Measurements from ENCODE around the gene ORC3. TPM values are rescaled to one million over a fixed set of nuclear protein-coding genes. Genes with fewer than 3 reads are reported as not detected.

ORC3 gene
- total RNA-seq: 10 to 100 TPM; 20.7 to 30.3 (median 24.5) TPM

- TF ChIP-seq CTCF (IDR thresholded peaks at IDR 0.05; ENCODE audit: low read depth): no peak
These were observed at the start of gene ORC3, which contains the start of gene RARS2 for GRCh38 chr6:87589693-87590416. Gene ORC3, plus strand, starts transcription at chr6:87590135. Its CDS starts 34 bp downstream, at chr6:87590169. Gene RARS2, minus strand, starts transcription at chr6:87589987. Its CDS starts 30 bp downstream, at chr6:87589957.

- no peak for TF ChIP-seq CTCF (IDR thresholded peaks at IDR 0.05; ENCODE audit: low read depth)
These were observed 49.4 kb upstream of the ORC3 start for GRCh38 chr6:87540539-87540938.

GRCh38 chr6:87541041-87541440 lies 48.9 kb upstream of the ORC3 start:
- no peak for TF ChIP-seq CTCF (IDR thresholded peaks at IDR 0.05; ENCODE audit: low read depth)

- TF ChIP-seq CTCF (IDR thresholded peaks at IDR 0.05; ENCODE audit: low read depth): no peak
These were observed 48.2 kb upstream of the ORC3 start for GRCh38 chr6:87541744-87542143.

- TF ChIP-seq CTCF (IDR thresholded peaks at IDR 0.05; ENCODE audit: low read depth): no peak
These were observed 46.0 kb upstream of the ORC3 start for GRCh38 chr6:87543696-87544473.

GRCh38 chr6:87544474-87544735 lies 45.5 kb upstream of the ORC3 start:
- TF ChIP-seq CTCF (IDR thresholded peaks at IDR 0.05; ENCODE audit: low read depth): no peak

GRCh38 chr6:87551799-87552198 lies 38.1 kb upstream of the ORC3 start:
- no peak for TF ChIP-seq CTCF (IDR thresholded peaks at IDR 0.05; ENCODE audit: low read depth)

All from subcutaneous adipose tissue (tissue), 4 donors.